ENCODE data around the gene TH.

TH gene

DNA sequence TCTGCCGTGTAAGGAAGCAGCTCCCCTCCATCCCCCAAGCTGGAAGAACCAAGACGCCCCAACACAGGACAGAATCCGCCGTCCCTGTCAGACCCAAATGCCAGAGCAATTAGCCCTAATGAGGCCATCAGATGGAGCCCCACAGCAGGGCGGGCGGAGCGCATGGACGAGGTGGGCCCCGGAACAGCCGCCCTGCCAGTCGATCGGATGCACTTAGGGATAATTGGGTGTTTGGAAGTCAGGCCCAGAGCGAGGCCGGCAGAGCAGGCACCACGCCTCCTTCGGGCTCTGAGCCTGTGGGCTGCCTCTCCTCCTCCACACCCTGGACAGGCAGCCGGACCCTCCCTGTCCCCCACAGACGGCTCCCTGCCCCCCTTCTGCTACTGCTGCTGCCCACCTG, 5.5 kb upstream of the TH start:
- DNase-seq = no peak

DNA sequence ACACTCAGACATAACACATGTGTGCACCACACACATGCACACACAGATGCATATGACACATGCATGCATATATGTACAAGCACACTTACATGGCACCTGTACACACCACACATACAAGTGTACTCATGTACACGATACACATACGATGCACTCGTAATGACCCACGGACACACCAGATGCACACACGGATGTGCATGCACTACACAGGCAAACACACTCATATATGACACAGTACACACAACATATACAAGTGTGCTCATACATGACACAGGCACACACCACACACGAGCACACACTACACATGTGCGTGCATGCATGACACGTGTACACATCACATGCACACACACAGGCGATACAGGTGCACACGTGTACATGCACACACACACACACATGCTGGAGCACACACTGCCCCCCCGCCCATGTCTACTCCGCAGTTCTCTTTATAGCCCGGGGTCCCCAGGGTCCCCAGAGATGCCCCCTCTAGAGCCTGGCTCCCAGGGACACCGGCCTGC, 4.8 kb upstream of the TH start:
- no peak for DNase-seq

DNA sequence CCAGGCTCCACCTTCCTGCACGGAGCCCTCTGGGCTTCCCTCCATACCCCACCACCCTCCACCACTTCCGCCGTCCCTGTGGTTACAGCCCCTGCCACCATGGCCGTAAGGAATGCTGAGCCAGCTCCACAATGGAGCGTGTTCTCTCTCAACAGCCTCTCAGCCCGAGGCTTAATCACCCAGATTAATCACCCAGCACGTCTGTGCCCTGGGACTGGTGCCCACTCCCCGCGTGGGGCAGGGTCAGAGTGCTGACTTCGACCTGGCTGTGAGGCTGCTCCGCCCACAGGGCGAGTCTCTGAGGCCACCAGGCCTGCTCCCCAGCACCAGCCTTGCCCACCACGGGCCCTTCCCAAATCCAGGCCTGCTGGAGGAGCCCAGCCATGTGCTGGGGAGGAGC, 4.0 kb upstream of the TH start:
- DNase-seq = no peak

DNA sequence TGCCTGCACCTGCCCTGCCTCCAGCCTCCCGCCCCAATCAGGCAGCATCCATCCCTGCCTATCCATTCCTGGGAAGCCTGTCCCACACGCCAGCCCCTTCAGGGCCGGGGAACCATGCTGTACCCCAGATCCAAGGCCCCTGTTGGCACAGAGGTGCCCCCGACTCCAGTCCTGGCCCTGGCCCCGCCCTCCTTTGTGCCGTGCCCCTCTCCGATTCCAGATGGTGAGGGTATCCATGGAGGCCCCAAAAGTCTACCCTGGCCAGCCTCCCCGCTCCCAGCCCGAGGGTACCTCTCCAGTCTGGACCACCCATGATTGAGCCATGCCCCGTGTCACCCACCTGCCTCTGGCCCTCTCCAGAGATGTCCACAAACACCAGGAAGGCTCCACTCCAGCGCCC, 2.7 kb upstream of the TH start:
- no peak for DNase-seq

DNA sequence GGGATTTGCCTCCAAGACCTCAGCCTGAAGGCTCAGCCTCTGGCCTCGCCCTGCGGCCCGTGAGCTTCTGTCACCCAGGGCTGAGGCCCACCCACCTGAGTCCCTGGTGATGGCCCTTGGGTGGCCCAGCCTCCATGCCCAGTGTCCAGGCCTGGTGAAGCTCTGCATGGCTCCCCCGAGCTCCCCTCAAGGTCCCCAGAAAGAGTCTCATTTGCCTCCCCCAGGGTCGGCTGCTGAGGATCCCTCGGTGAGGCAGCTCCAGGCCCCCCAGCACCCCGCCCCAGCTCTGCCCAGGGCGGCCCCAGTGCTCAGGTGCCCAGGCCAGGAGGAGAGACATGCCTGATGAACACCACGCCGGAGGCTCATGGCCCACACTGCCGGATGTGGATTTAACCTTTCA, 2.1 kb upstream of the TH start:
- no peak for DNase-seq

DNA sequence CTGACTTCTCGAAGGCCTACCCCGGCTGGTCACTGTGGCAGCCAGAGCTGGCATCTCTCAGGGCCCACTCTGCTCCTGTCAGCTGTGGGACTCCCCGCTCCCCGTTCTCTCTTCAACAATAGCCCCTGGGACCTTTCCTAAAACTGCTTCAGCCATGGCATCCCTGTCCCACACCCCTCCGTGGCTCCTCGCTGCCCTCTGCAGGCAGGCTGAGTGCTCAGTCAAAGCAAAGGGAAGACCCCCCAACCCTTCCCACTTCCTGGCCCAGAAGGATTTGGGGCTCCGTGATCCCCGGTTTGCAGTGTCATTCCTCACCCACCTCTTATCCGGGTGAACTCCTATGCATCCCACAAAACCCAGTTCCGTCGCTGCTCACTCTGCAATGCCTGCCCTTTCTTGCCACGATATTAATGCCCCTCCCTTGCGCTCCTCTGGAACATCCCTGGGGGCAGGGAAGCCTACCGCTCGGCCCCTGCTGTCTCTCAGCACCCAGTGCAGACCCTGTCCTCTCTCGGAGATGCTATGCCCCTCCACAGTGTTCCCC, 1.6 kb upstream of the TH start:
- no peak for DNase-seq

DNA sequence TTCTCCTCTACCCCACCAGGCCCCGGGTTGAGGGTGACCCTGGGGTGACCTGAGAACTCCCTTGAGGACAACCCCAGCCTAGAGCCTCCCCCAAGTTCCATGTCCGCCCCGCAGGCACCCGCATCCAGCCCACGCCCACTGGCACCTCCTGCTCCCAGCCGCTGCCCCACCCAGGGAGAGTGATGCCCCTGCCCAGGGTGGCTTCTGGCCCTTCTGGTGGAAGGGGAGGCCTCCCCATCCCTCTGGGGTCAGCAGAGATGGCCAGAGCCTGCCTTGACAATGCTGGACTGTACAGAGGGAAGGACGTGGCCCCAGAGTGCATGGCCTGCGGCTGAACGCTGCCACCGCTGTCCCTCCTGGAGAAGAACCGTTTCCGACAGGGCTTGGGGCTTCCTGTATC, 1.1 kb upstream of the TH start:
- DNase-seq = no peak

DNA sequence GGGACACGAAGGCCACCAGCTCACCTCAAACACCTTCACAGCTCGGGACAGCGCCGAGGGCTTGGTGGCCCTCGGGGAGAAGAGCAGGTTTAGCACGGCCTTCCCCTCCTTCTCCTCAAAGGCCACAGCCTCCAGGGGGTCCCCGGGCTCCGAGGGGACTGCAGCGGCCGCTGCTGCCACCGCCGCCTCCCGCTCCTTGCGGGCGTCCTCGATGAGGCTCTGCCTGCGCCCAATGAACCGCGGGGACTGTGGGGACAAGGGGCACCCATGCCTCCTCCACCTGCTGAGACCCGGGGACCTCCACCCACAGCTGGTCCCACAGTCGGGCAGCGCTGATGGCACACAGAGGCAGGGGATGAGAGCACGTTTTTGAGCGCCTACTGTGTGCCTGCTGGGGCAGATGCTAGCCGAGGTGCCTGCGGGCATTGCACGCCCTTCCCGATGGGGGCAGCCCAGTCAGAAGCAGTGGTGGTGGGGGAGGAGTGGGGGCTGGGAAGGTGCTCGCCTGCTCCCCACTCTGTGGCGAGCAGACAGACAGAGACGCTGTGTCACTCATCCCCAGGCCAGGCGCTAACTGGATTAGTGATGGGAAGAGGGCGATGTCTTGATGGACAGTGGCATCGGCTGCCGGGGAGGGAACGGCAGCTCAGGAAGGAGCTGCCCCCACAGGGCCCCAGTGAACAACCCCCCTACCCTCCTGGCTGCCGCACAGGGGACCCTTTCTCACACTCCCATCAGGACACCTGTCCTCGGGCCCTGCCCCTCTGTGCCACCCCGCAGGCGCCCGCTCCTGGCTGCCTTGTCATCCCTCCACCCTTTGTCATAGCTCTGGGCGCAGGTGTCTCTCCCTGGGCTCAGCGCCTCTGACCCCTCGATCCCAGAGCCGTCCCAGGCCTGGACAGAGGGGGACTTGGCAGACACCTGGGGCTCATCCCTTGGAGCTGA, 1.7 kb downstream of the TH start:
- no peak for DNase-seq

DNA sequence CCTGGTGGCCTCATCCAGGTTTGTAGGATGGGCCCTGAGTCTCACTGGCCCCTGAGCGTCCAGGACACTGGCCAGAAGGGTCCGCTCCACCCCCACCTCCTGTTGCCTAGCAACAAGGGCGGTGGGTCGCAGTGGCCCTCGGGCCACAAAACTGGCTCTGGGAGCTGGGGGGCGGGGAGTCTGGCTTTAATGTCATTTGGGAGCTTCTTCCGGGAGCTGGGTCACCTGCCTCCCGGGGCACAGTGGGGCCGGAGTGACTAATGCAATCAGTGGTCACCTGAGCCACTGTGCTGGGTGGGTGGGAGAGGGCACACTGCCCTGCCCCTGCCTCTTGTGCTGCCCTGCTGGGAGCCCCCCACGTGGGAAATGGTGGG, 2.6 kb downstream of the TH start:
- no peak for DNase-seq

DNA sequence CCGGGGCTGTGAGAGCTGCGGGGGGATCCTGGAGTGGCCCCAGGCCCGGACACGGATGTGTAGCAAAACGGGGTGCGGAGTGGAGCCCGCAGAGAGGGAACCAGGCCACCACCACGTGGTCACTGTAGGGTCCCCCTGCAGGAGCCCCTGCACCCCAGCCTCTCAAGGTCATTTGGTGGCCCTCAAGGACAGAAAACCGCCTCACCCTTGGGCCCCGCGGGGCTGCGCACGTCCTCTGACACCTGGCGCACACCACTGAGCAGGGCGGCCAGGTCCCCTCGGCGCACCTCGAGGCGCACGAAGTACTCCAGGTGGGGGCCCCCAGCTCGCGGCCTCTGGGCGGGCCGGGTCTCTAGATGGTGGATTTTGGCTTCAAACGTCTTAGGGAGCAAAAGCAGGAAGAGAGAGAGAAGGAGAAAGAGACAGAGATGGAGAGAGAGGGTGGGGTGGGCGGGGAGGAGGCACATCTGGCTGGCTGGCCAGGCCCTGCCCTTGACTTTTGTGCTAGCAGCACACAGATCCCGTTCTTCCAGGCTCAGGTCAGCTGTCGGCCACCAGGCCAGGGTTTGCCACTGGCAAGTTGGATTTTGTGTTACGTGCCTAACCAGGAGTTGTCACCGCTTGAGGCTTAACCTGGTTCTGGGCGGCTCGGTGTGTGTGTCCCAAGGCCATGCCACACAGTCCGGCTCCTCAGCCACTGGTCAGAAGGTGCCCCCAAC, 3.2 kb downstream of the TH start:
- DNase-seq = no peak

DNA sequence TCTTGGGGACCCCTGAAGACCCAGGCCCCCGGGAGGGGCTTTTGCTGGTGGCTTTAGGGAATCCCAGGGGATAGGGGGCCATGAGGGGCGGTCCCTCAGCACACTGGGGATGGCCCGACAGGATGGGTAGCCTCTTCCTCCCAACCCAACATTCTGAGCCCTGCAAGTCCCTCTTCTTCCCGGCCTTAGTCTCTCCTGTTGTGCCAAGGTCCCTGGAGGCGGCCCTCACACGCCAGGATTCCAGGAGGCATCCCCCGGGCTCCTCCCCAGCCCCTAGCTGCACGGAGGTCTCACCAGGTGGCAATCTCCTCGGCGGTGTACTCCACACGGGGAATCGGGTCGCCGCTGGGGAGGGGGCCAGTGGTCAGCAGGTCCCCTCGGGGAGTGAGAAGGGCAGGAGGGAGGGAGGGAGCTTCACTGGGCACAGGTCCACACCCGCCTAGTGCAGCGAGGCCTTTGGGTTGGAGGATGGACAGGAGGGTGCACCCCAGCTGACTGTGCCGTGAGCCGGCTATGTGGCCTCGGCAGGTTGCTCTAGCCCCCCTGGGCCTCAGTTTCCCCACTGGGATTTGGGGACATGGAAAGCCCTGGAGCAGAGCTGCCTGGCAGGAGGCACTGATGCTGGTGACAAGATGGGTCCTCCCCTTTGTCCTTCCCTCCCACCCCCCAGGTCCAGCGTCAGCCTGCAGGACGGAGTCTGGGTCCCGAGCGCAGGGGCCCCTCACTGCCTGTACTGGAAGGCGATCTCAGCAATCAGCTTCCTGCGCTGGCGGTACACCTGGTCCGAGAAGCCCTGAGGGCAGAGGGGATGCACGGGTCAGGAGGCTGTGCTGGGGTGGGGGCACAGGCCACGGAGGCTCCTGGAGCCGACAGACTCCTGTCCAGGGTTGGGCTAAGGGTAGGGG, 4.2 kb downstream of the TH start:
- DNase-seq = no peak

DNA sequence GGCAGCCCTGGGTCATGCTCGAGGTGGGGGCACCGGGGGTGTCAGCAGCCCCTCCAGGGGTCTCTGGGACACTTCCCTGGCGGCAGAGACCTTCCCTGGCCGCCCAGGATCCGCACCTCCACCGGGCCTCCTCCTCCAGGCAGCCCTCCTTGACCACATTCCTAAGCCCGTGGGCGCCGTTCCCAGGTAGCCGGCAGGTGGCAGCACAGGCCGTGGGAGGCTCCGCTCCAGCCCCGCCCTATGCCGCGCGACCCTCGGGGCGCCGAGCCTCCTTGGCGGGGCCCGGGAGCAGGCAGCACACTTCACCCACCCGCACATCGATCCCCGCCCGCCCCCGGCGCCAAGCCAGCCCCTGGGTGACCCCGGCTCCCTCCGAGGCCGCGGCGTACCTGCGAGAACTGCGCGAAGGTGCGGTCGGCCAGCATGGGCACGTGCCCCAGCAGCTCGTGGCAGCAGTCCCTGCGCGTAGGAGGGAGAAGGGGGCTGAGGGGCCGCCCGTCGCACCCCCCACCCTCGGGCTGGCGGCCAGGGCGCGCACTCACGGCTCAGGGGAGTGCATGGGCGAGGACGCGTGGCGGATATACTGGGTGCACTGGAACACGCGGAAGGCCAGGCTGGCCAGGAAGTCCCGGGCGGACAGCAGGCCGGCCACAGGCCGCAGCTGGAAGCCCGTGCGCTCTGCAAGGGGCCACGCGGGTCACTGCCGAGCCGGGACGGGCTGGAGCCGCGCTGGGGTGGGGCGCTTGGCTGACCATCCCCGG, 5.3 kb downstream of the TH start:
- DNase-seq = peak; percentile 21

DNA sequence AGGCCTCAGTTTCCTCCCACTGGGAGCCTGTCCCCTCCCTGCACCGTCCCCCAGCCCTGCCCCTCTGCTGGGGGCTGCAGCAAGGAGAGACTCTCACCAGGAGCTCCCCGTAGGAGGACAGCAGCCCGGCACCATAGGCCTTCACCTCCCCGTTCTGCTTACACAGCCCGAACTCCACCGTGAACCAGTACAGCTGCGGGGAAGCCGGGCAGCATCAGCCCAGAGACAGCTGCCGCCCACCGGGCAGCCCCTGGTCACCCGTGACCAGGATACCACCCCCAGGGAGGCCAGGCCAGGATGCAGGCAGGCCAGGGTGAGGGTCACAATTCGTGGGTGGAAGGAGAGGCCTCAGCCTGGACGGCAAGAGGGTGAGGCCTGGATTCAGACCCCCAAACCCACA, 6.0 kb downstream of the TH start:
- no peak for DNase-seq

DNA sequence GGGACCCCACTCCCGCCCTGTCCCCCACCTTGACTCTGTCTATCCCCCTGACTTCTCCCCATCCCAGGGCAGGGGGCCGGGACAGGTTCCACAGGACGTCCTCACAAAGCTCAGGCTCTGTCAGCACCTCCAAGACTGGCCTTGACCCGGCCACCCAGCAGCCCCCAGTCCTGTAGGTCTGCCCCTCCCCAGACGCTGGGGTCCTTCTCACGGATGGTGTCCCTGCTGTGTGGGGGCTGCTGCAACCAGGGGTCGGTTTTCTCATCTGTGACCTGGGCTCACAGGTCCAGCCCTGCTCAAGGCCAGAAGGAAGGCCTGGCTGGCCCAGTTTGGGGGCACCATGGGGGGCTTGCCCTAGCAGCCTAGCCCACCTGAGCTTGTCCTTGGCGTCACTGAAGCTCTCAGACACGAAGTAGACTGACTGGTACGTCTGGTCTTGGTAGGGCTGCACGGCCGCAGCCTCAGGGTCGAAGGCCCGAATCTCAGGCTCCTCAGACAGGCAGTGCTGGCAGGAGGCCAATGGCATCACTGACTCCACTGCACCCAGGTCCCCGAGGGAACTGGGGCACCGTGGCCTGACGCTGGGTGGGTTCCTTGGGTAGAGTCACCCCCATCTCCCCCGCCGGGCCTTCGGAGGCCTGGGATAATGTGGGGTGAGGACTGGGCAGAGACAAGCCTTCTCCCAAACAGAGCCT, 6.6 kb downstream of the TH start:
- no peak for DNase-seq

DNA sequence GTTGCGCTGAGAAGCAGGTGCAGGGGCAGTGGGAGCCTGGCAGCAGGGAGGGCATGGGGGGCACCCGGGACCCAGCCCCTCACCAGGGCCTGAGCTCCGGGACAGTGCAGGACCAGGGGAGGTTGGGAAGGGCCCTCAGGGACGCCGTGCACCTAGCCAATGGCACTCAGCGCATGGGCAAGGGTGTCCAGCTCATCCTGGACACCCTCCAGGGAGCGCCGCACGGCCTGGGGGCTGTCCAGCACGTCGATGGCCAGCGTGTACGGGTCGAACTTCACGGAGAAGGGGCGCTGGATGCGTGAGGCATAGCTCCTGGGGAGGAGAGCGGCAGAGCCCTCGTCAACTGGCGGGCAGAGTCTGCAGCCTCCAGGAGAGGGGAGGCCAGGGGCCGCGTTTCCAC, 7.5 kb downstream of the TH start:
- DNase-seq = no peak

DNA sequence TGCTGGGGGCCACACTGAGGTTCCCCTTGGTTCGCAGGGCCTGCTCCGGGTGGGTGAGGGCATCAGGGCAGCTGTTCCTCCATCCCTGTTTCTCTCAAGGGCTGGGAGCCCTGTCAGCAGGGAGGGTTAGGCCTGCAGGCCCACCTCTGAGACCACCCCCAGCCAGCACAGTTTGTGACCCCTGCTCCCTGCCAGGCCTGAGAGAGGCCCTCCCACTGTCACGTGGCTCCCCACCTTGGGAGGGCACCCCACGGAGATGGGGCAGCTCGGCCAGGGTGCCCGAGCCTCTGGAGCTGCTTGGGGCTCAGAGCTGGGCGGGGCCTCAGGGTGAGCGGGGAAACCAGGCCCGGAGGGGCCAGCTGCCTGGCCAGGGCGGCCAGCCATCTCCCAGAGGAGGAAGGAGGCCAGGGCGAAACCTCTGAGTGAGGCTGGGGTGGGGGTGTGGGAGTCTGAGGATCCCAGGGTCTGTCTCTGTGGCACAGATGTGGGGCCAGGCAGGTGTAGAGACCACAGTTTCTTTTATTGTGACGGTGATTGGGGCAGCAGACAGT, 8.1 kb downstream of the TH start:
- no peak for DNase-seq

DNA sequence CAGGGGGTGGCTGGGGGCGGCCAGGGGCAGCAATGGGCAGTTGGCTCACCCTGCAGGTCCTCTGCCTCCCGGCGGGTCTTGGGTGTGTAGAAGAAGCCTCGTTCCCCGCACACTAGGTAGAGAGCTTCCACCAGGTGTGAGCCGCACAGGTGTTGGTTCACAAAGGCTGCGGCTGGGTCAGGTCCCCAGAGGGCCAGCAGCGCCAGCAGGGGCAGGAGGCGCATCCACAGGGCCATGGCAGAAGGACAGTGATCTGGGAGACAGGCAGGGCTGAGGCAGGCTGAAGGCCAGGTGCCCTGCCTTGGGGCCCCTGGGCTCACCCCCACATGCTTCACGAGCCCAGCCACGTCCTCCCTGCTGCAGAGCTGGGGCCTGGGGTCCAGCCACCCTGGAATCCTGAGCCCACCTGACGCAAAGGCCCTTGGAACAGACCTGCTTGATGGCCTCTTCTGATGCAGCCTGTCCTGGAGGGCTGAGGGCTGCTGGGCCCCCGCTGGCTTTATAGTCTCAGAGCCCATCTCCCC, 10.8 kb downstream of the TH start, which contains the start of gene INS:
Gene INS (minus strand): TSS at position 474 of the 524 bp plus-strand sequence. CDS start 238 bp downstream, at position 236.
- DNase-seq = no peak

DNA sequence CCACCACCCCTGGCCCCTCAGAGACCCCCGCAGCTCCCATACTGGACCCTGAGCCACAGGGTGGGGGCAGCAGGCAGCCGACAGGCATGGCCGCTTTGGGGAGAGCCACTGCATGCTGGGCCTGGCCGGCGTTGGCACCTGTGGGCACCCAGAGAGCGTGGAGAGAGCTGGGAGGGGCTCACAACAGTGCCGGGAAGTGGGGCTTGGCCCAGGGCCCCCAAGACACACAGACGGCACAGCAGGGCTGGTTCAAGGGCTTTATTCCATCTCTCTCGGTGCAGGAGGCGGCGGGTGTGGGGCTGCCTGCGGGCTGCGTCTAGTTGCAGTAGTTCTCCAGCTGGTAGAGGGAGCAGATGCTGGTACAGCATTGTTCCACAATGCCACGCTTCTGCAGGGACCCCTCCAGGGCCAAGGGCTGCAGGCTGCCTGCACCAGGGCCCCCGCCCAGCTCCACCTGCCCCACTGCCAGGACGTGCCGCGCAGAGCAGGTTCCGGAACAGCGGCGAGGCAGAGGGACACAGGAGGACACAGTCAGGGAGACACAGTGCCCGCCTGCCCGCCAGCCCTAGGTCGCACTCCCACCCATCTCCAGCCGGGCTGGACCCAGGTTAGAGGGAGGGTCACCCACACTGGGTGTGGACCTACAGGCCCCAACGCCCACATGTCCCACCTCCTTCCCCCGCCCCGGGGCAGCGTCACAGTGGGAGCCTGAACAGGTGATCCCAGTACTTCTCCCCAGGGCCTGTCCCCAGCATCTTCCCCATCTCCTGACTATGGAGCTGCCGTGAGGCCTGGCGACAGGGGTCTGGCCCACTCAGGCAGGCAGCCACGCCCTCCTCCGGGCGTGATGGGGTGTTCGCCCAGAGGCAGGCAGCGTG, 11.8 kb downstream of the TH start:
- DNase-seq = no peak

DNA sequence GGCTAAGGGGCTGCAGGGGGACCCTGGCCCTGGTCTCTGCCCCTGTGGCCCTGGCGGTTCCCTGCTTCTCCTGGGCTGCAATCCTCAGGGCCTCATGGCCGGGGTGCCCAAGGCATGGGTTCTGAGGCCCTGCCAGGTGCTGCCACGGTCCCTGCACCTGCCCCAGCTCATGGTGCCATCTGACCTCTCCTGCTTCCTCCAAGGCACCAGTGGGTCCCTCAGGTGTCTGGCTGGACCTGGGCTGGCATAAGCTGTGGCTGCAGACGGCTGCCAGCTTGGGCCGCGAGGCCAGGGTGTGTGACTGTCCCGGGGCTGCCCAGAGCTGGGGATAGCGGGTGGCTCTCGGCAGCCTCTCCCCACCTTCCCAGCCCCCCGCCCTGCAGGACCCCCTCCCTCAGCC, 12.6 kb downstream of the TH start:
- DNase-seq = no peak

Measured in central memory CD4-positive, alpha-beta T cell (primary cell).